Activated naive CD8-positive, alpha-beta T cell (primary cell): ENCODE results near the gene ZIC5.
"Not testable (repeated sequence)": the region's sequence is repeated elsewhere in the genome, so short reads cannot be mapped to it uniquely, and the experiment has no call there.

Source experiments
- H3K27ac Mint-ChIP-seq: one replicate; pipeline ENCODE4 v1.8.0; 2021; ENCODE audit warnings: mixed read lengths
- H3K27me3 Mint-ChIP-seq: one replicate; pipeline ENCODE4 v1.8.0; 2021; ENCODE audit warnings: mixed read lengths
- H3K36me3 Mint-ChIP-seq: one replicate; pipeline ENCODE4 v1.8.0; 2021; ENCODE audit warnings: mixed read lengths
- H3K4me1 Mint-ChIP-seq: one replicate; pipeline ENCODE4 v1.8.0; 2021; ENCODE audit warnings: low read depth, mixed read lengths
- H3K4me3 Mint-ChIP-seq: one replicate; pipeline ENCODE4 v1.8.0; 2021; ENCODE audit warnings: mild to moderate bottlenecking, mixed read lengths
- H3K9me3 Mint-ChIP-seq: one replicate; pipeline ENCODE4 v1.8.0; 2021; ENCODE audit warnings: low read depth, mixed read lengths

The ZIC5 gene

DNA sequence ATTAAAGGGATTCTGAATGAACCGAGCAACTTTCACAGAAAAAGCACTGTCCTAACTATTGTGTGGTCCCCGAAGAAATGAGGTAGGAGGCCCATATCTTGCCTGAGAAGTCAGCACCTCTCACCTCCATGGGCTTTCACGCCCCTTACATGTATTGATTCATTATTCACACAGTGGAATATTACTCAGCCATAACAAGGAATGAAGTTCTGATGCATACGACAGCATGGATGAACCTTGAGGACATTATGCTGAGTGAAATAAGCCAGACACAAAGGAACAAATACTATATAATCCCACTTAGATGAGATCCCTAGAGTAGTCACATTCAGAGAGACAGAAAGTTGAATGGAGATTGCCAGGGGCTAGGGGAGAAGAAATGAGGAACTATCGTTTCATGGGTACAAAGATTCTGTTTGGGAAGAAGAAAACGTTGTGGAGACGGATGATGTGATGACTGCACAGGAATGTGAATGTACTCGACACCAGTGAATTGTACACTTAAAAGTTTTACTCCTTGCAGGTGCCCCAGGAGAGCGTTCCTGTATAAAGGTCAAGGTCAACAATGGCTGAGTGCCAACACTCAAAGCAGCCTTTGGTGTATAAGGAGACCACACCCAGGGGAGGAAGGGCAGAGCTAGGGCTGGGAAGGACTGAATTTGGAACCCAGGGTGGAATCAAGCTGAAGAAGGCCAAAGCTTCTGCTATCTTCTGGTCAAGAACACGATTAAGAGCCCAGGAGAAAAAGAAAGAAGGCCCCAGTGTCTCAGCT lies 22.5 kb downstream of the ZIC5 start:
- no peaks in the 10 kb centered on the region for H3K9me3 Mint-ChIP-seq
- H3K4me3 Mint-ChIP-seq, result no peak overlapping the region
- no peaks in the 10 kb centered on the region for H3K4me1 Mint-ChIP-seq
- H3K36me3 Mint-ChIP-seq, result peaks cover 5% of the 10 kb centered on the region
- H3K27me3 Mint-ChIP-seq, result peaks cover 34% of the 10 kb centered on the region
- H3K27ac Mint-ChIP-seq, result no peak overlapping the region

GRCh38 chr13:99948411-99948810 lies 23.2 kb downstream of the ZIC5 start:
- Mint-ChIP-seq H3K9me3 (no peaks in the 10 kb centered on the region), H3K4me1 (no peaks in the 10 kb centered on the region), H3K36me3 (peaks cover 5% of the 10 kb centered on the region), H3K4me3 (no peak overlapping the region), H3K27ac (no peak overlapping the region), H3K27me3 (peaks cover 33% of the 10 kb centered on the region)

DNA sequence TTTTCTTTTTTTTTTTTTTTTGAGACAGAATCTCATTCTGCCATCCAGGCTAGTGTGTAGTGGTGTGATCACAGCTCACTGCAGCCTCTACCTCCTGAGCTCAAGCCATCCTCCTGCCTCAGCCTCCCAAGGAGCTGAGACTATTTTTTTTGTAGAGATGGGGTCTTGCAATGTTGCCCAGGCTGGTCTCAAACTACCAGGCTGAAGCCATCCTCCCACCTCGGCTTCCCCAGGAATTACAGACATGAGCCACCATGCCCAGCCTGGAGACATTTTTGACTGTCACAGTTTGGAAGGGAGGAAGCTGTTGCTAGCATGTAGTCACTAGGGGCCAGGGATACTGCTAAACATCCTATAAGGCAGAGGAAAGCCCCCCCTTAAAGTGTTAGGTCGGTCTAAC lies 23.9 kb downstream of the ZIC5 start:
- Mint-ChIP-seq H3K27me3 (peaks cover 35% of the 10 kb centered on the region), H3K36me3 (peaks cover 5% of the 10 kb centered on the region), H3K9me3 (no peaks in the 10 kb centered on the region), H3K4me1 (no peaks in the 10 kb centered on the region), H3K4me3 (no peak overlapping the region), H3K27ac (no peak overlapping the region)

DNA sequence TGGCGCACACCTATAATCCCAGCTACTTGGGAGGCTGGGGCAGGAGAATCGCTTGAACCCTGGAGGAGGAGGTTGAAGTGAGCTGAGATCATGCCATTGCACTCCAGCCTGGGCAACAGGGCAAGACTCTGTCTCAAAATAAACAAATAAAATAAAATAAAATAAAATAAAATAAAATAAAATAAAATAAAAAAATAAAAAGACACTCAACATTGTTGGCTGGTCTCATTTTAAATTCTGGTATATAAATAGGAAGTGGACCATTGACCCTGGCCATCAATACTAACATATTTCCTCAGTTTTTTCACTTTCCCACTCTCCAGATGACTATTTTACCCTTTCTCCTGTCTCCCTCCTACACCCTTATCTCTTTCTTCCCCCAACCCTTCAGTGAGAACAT lies 26.1 kb downstream of the ZIC5 start:
- H3K9me3 Mint-ChIP-seq, H3K4me3 Mint-ChIP-seq, H3K27ac Mint-ChIP-seq, H3K36me3 Mint-ChIP-seq, H3K4me1 Mint-ChIP-seq: not testable (repeated sequence)
- peaks cover 33% of the 10 kb centered on the region for H3K27me3 Mint-ChIP-seq

DNA sequence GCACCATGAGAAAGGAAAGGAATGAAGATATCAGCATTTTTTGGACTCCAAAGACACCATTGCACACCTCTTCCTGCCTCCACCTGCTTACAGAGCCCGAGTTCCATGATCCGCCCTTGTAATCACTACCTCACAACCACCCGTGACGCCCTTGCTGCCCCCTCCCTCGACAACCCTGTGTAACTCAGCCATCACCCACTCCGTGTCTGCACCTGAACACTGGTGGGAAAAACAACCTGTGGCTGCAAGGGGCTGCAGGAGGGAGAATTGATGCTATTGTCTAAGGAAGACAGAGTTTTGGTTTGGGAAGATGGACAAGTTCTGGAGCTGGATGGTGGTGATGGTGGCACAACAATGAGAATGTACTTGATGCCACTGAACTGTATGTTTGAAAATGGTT lies 27.0 kb downstream of the ZIC5 start:
- no peak overlapping the region for H3K4me3 Mint-ChIP-seq
- peaks cover 4% of the 10 kb centered on the region for H3K36me3 Mint-ChIP-seq
- H3K27me3 Mint-ChIP-seq, result peaks cover 31% of the 10 kb centered on the region
- no peaks in the 10 kb centered on the region for H3K9me3 Mint-ChIP-seq
- H3K27ac Mint-ChIP-seq, result no peak overlapping the region
- H3K4me1 Mint-ChIP-seq, result no peaks in the 10 kb centered on the region

DNA sequence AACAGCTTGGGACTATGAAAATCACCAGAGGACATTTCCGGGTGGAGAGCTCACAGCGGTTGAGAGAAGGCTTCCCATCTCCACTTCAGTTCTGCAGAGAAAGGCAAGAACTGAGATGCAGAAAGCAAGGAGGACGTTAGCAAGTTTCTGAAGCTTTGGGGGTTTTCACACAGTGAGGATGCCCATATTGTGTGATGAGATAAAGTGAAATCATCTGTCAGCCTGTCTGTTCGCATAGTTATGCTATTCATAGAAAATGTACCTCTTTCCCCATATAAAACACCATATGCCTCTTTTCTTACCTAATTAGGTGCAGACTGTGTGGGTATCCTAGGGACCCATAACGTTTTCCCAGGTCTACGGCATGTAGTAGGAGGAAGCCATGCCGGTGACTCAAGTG lies 27.5 kb downstream of the ZIC5 start:
- Mint-ChIP-seq H3K27me3 (peaks cover 31% of the 10 kb centered on the region), H3K9me3 (no peaks in the 10 kb centered on the region), H3K4me1 (no peaks in the 10 kb centered on the region), H3K36me3 (peaks cover 4% of the 10 kb centered on the region), H3K27ac (no peak overlapping the region), H3K4me3 (no peak overlapping the region)

DNA sequence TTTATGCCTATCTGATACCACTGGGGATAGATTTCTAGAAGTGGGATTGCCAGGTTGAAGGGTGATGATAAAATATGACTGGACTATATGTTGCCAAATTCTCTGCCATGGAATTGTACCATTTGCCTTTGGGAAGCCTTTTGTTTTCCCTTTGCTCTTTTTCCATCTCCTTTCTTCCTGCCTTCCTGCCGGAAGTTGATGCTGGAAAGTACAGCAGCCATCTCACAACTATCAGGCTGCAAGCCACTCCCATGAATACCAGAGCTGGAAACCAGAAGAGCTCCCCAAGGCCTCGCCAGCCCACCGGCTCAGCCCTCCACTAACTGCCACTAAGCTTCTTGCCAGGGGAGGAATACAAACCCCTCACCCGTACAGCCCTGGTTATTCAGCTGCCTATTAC lies 29.7 kb downstream of the ZIC5 start:
- Mint-ChIP-seq H3K4me3 (no peak overlapping the region), H3K27me3 (peaks cover 24% of the 10 kb centered on the region), H3K36me3 (peaks cover 4% of the 10 kb centered on the region), H3K27ac (no peak overlapping the region), H3K4me1 (no peaks in the 10 kb centered on the region), H3K9me3 (no peaks in the 10 kb centered on the region)

- H3K36me3 Mint-ChIP-seq, result peaks cover 2% of the 10 kb centered on the region
- H3K27ac Mint-ChIP-seq, result no peak overlapping the region
- H3K9me3 Mint-ChIP-seq, result no peaks in the 10 kb centered on the region
- peaks cover 22% of the 10 kb centered on the region for H3K27me3 Mint-ChIP-seq
- no peaks in the 10 kb centered on the region for H3K4me1 Mint-ChIP-seq
- H3K4me3 Mint-ChIP-seq, result no peak overlapping the region
These were observed 30.5 kb downstream of the ZIC5 start for GRCh38 chr13:99941086-99941485.

- Mint-ChIP-seq H3K9me3 (no peaks in the 10 kb centered on the region), H3K4me1 (no peaks in the 10 kb centered on the region), H3K36me3 (peaks cover 2% of the 10 kb centered on the region), H3K27me3 (peaks cover 15% of the 10 kb centered on the region), H3K27ac (no peak overlapping the region), H3K4me3 (no peak overlapping the region)
These were observed 32.9 kb downstream of the ZIC5 start for GRCh38 chr13:99938635-99939034.

DNA sequence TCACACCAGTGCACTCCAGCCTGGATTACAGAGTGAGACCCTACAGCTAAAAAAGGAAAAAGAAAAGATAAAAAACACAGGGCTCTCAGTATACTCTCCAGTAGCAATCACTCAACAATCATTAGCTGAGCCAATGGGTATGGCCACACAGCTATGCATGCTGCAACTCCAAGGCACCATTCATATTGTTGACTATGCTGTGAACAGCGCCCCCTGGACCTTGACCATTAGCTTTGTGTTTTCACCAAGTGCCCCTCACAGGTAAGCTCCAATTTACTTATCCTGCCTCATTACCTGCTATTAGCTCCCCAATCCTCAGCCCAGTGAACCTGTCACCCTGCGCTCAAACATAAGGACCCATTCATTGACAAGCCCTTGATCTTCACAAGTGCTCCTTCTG lies 35.8 kb downstream of the ZIC5 start:
- no peaks in the 10 kb centered on the region for H3K36me3 Mint-ChIP-seq
- no peak overlapping the region for H3K4me3 Mint-ChIP-seq
- H3K4me1 Mint-ChIP-seq, result no peaks in the 10 kb centered on the region
- H3K27ac Mint-ChIP-seq, result no peak overlapping the region
- H3K9me3 Mint-ChIP-seq, result no peaks in the 10 kb centered on the region
- H3K27me3 Mint-ChIP-seq, result peaks cover 8% of the 10 kb centered on the region

GRCh38 chr13:99932912-99933311 lies 38.7 kb downstream of the ZIC5 start:
- Mint-ChIP-seq H3K4me3 (no peak overlapping the region), H3K4me1 (no peaks in the 10 kb centered on the region), H3K27me3 (peaks cover 8% of the 10 kb centered on the region), H3K9me3 (no peaks in the 10 kb centered on the region), H3K27ac (no peak overlapping the region), H3K36me3 (no peaks in the 10 kb centered on the region)

GRCh38 chr13:99930925-99931324 lies 40.6 kb downstream of the ZIC5 start:
- H3K27ac Mint-ChIP-seq, result no peak overlapping the region
- H3K4me3 Mint-ChIP-seq, result no peak overlapping the region
- H3K4me1 Mint-ChIP-seq, result no peaks in the 10 kb centered on the region
- no peaks in the 10 kb centered on the region for H3K9me3 Mint-ChIP-seq
- no peaks in the 10 kb centered on the region for H3K36me3 Mint-ChIP-seq
- peaks cover 4% of the 10 kb centered on the region for H3K27me3 Mint-ChIP-seq

DNA sequence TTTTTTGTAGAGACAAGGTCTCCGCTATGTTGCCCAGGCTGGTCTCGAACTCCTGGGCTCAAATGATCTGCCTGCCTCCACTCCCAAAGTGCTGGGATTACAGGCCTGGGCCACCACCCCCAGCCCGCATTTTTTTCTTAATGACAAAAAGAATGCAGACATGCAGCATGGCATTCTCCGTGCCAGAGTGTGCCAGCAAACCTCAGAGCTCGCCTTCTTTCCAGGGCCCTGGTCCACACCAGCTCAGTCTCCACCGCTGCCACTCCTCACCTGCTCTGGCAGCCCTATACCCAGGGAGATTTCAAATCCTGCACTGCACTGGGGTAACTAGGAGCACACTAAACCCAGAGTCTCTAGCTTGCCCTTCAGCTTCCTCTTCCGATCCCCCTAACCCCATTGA lies 41.7 kb downstream of the ZIC5 start:
- Mint-ChIP-seq H3K27ac (no peak overlapping the region), H3K27me3 (peaks cover 6% of the 10 kb centered on the region), H3K4me1 (no peaks in the 10 kb centered on the region), H3K4me3 (no peak overlapping the region), H3K36me3 (no peaks in the 10 kb centered on the region), H3K9me3 (no peaks in the 10 kb centered on the region)

DNA sequence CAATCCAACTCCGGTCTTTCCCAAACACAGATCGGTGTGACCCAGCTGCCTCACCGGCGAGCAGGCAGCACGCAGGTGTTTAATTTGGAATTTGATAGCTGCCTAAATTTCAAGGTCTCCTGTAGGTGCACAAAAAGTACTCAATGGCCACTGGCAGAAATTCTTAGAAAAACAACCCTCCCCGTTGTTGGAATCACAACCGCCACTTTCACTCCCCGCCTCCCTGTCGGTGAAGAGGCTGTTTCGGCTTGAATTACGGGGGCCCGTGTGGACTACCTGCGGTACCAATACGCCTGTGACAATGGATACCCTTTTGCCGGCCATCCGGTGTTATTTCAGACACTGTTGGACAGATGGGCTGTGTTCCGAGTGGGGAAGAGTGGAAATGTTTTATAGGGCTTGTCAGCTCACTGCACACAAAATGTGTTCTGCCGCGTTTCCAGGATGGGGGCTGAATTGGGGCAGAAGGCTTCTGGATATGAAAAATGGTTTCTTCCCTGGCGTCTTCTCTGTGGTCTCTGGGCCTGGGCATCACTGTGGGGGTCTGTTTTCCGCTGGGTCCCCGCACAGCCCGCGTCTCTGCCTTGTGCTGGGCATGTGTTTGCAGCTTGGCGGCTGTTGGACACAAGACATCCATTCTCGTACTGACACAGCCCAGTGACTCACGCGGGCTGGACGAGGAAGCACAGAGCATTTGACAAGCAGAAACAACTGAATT lies 45.4 kb downstream of the ZIC5 start:
- peaks cover 13% of the 10 kb centered on the region for H3K27me3 Mint-ChIP-seq
- no peaks in the 10 kb centered on the region for H3K4me1 Mint-ChIP-seq

GRCh38 chr13:99923877-99924582 lies 47.5 kb downstream of the ZIC5 start:
- no peak overlapping the region for H3K27ac Mint-ChIP-seq
- H3K4me1 Mint-ChIP-seq, result no peaks in the 10 kb centered on the region
- peaks cover 2% of the 10 kb centered on the region for H3K36me3 Mint-ChIP-seq
- H3K27me3 Mint-ChIP-seq, result peaks cover 9% of the 10 kb centered on the region
- H3K4me3 Mint-ChIP-seq, result no peak overlapping the region
- H3K9me3 Mint-ChIP-seq, result no peaks in the 10 kb centered on the region

More for the DNA sequence above, 45.4 kb downstream of the ZIC5 start:
- Mint-ChIP-seq H3K27ac (no peak overlapping the region), H3K9me3 (no peaks in the 10 kb centered on the region), H3K36me3 (peaks cover 2% of the 10 kb centered on the region), H3K4me3 (no peak overlapping the region)
